HCT116 (cell line): Measurements from ENCODE around the gene SSH2. TPM values are rescaled to one million over a fixed set of nuclear protein-coding genes. Genes with fewer than 3 reads are reported as not detected.

Experiments used
- ATAC-seq: fragments of 200-7000 bp; cut with Tn5 transposase; 2 replicates; pipeline ENCODE4 v1.9.1; 2020; ENCODE audit warnings: mild to moderate bottlenecking, moderate library complexity
- BruUV-seq: library from RNA; stranded (reverse); fragments of 400-500 nt; replicated peaks from 2 replicates; lab custom pipeline; 2021; lab: Mats Ljungman, UMichigan
- CTCF ChIA-PET: fragments of 300-600 bp; sonication (Branson Sonifier 250); formaldehyde crosslinking; loops from one replicate; lab custom pipeline; 2021; ENCODE audit warnings: antibody characterized with exemption; lab: Charles Lee
- POLR2A ChIA-PET: fragments of 300-600, 350-600 bp; sonication (Branson Sonifier 250); formaldehyde crosslinking; loops from one replicate; lab custom pipeline; 2021; ENCODE audit warnings: antibody characterized with exemption; lab: Charles Lee
- RAD21 ChIA-PET, 2 experiments: fragments of 300-600 bp; sonication (Branson Sonifier 250); formaldehyde crosslinking; loops; one replicate each; lab custom pipeline; 2023; ENCODE audit warnings: low total read pairs in 2 of 2; ENCODE audit not compliant: uncharacterized antibody in 2 of 2, unreplicated experiment in 2 of 2, low non-redundant PET in 1 of 2; lab: Charles Lee
- DNase-seq: peaks from one replicate; pipeline ENCODE4 v3.0.0-alpha.2; 2010; ENCODE audit warnings: low read depth, low spot score
- H2AFZ ChIP-seq: fragments of 200-600 bp; shearing (Covaris generic), sonication (generic); 2 replicates; pipeline ENCODE4 v1.6.1; 2017; ENCODE audit warnings: low read depth, mixed run types, mixed read lengths, antibody characterized with exemption, low read length; ENCODE audit not compliant: poor library complexity, severe bottlenecking
- H3K27ac ChIP-seq: 2 replicates; pipeline ENCODE4 v1.5.1; 2012; ENCODE audit warnings: low read depth, low read length
- H3K27me3 ChIP-seq: fragments of 200-600 bp; sonication (generic); 2 replicates; pipeline ENCODE4 v1.6.1; 2016; ENCODE audit warnings: mixed run types, low read length, mixed read lengths; ENCODE audit not compliant: insufficient read depth
- H3K36me3 ChIP-seq, 2 experiments: fragments of 200-500 bp in 1 of 2; fragments of 200-600 bp in 1 of 2; sonication (Bioruptor generic) in 1 of 2; sonication (generic) in 1 of 2; 2 replicates each; pipeline versions ENCODE4 v1.5.1 to v1.6.1; 2014 to 2016; ENCODE audit warnings: low read length in 2 of 2, inconsistent platforms in 1 of 2, mixed read lengths in 1 of 2, mixed run types in 1 of 2; ENCODE audit not compliant: insufficient read depth in 2 of 2, control insufficient read depth in 1 of 2
- H3K4me1 ChIP-seq, 2 experiments: fragments of 200-600 bp in 1 of 2; sonication (generic) in 1 of 2; 2 replicates each; pipeline versions ENCODE4 v1.5.1 to v1.6.1; 2012 to 2017; ENCODE audit warnings: low read length in 2 of 2, inconsistent platforms in 1 of 2, mild to moderate bottlenecking in 1 of 2, mixed read lengths in 1 of 2, mixed run types in 1 of 2, moderate library complexity in 1 of 2; ENCODE audit not compliant: insufficient read depth in 2 of 2, control insufficient read depth in 1 of 2
- H3K4me2 ChIP-seq: fragments of 200-600 bp; sonication (generic); 2 replicates; pipeline ENCODE4 v1.6.1; 2017; ENCODE audit warnings: mixed run types, low read length, mixed read lengths
- H3K4me3 ChIP-seq, 2 experiments: fragments of 200-600 bp in 1 of 2; sonication (generic) in 1 of 2; replicated peaks in 1 of 2; 2 replicates each; pipeline ENCODE4 v1.5.1; 2011 to 2016; ENCODE audit warnings: low read length in 2 of 2, control low read depth in 1 of 2, low read depth in 1 of 2, mild to moderate bottlenecking in 1 of 2, mixed read lengths in 1 of 2, mixed run types in 1 of 2
- H3K79me2 ChIP-seq: fragments of 200-600 bp; sonication (generic); 2 replicates; pipeline ENCODE4 v1.6.1; 2017; ENCODE audit warnings: mild to moderate bottlenecking, mixed run types, low read length, moderate library complexity, mixed read lengths; ENCODE audit not compliant: insufficient read depth
- H3K9ac ChIP-seq: fragments of 200-600 bp; sonication (generic); 2 replicates; pipeline ENCODE4 v1.6.1; 2016; ENCODE audit warnings: low read length, mixed read lengths
- H3K9me2 ChIP-seq: fragments of 200-600 bp; sonication (generic), shearing (Covaris generic); 2 replicates; pipeline ENCODE4 v1.6.1; 2017; ENCODE audit warnings: mixed run types, mild to moderate bottlenecking, moderate library complexity; ENCODE audit not compliant: insufficient read depth
- H3K9me3 ChIP-seq, 2 experiments: fragments of 200-500 bp in 1 of 2; fragments of 200-600 bp in 1 of 2; sonication (Bioruptor generic) in 1 of 2; sonication (generic) in 1 of 2; 2 replicates each; pipeline ENCODE4 v1.6.1; 2014 to 2017; ENCODE audit warnings: low read length in 2 of 2, mixed read lengths in 2 of 2, inconsistent platforms in 1 of 2, low read depth in 1 of 2, mild to moderate bottlenecking in 1 of 2, mixed run types in 1 of 2, moderate library complexity in 1 of 2; ENCODE audit not compliant: control insufficient read depth in 1 of 2, insufficient read depth in 1 of 2
- H4K20me1 ChIP-seq: fragments of 200-600 bp; sonication (generic), shearing (Covaris generic); 2 replicates; pipeline ENCODE4 v1.6.1; 2017; ENCODE audit warnings: mixed run types, mild to moderate bottlenecking, moderate library complexity; ENCODE audit not compliant: insufficient read depth
- CBX3 ChIP-seq: IDR thresholded peaks from 2 replicates; pipeline ENCODE4 v1.6.1; 2012; ENCODE audit warnings: low read depth
- CEBPB ChIP-seq: IDR thresholded peaks from 2 replicates; pipeline ENCODE4 v1.6.1; 2012; ENCODE audit warnings: low read depth
- CTCF ChIP-seq, 3 experiments: fragments of 200-600 bp in 1 of 3; sonication (generic) in 1 of 3; IDR thresholded peaks in 2 of 3; conservative IDR thresholded peaks in 1 of 3; 2 replicates each; pipeline ENCODE4 v1.5.1; 2012 to 2017; ENCODE audit warnings: low read depth in 2 of 3, low read length in 2 of 3, antibody characterized with exemption in 1 of 3, borderline replicate concordance in 1 of 3, control low read depth in 1 of 3, mild to moderate bottlenecking in 1 of 3, mixed read lengths in 1 of 3, mixed run types in 1 of 3, moderate library complexity in 1 of 3; ENCODE audit not compliant: insufficient read depth in 1 of 3
- EGR1 ChIP-seq: IDR thresholded peaks from 2 replicates; pipeline ENCODE4 v1.6.1; 2012; ENCODE audit warnings: low read depth
- EZH2phosphoT487 ChIP-seq: fragments of 200-600 bp; IDR thresholded peaks from 2 replicates; pipeline ENCODE4 v1.6.1; 2018; ENCODE audit warnings: antibody characterized with exemption, borderline replicate concordance
- FOSL1 ChIP-seq: IDR thresholded peaks from 2 replicates; pipeline ENCODE4 v1.6.1; 2012; ENCODE audit warnings: low read depth
- MAX ChIP-seq: IDR thresholded peaks from 2 replicates; pipeline ENCODE4 v1.6.1; 2012
- POLR2A ChIP-seq: IDR thresholded peaks from 2 replicates; pipeline ENCODE4 v1.7.0; 2011; ENCODE audit warnings: borderline replicate concordance; ENCODE audit not compliant: insufficient read depth, insufficient read length; ENCODE audit errors: extremely low read depth
- POLR2AphosphoS5 ChIP-seq: IDR thresholded peaks from 2 replicates; pipeline ENCODE4 v1.6.1; 2011; ENCODE audit warnings: mild to moderate bottlenecking, low read depth, low read length, moderate library complexity
- RAD21 ChIP-seq: IDR thresholded peaks from 2 replicates; pipeline ENCODE4 v1.6.1; 2012; ENCODE audit warnings: low read depth, mild to moderate bottlenecking
- REST ChIP-seq: IDR thresholded peaks from 2 replicates; pipeline ENCODE4 v1.6.1; 2012; ENCODE audit warnings: low read depth
- SIN3A ChIP-seq: IDR thresholded peaks from 2 replicates; pipeline ENCODE4 v1.6.1; 2012; ENCODE audit warnings: low read depth
- SP1 ChIP-seq: IDR thresholded peaks from 2 replicates; pipeline ENCODE4 v1.6.1; 2012; ENCODE audit warnings: low read depth
- SRF ChIP-seq: IDR thresholded peaks from 2 replicates; pipeline ENCODE4 v1.6.1; 2012; ENCODE audit warnings: low read depth
- TCF7L2 ChIP-seq: IDR thresholded peaks from 2 replicates; pipeline ENCODE4 v1.7.0; 2011; ENCODE audit warnings: borderline replicate concordance, inconsistent platforms; ENCODE audit not compliant: insufficient read depth, insufficient read length; ENCODE audit errors: extremely low read depth
- YY1 ChIP-seq: IDR thresholded peaks from 2 replicates; pipeline ENCODE4 v1.6.1; 2011; ENCODE audit warnings: low read length, low read depth, moderate library complexity, mild to moderate bottlenecking; ENCODE audit not compliant: insufficient replicate concordance; ENCODE audit errors: extremely low read depth
- ZBTB33 ChIP-seq: IDR thresholded peaks from 2 replicates; pipeline ENCODE4 v1.6.1; 2011; ENCODE audit warnings: mild to moderate bottlenecking, low read length, moderate library complexity; ENCODE audit not compliant: insufficient replicate concordance; ENCODE audit errors: extremely low read depth
- ZFX ChIP-seq: fragments of 450-650 bp; IDR thresholded peaks from 2 replicates; pipeline ENCODE4 v1.6.1; 2017
- ZNF274 ChIP-seq: fragments of 200-500 bp; sonication (Bioruptor generic); IDR thresholded peaks from 2 replicates; pipeline ENCODE4 v1.6.1; 2014; ENCODE audit warnings: mild to moderate bottlenecking, low read depth, low read length, inconsistent platforms
- intact Hi-C: fragments of 100-400 bp; cut with micrococcal nuclease; formaldehyde crosslinking; loops from 2 replicates; pipeline ENCODE4 v1.10.0; 2022
- total RNA-seq: library from RNA; stranded (reverse); gene quantifications from one replicate; pipeline ENCODE4 v1.2.1, GENCODE V29; 2021; ENCODE audit not compliant: unreplicated experiment
- TF ChIP-seq, protein P1 (sequence below): IDR thresholded peaks from 2 replicates; pipeline ENCODE4 v1.6.1; 2012

Gene SSH2
- total RNA-seq, 1 experiment from 2014 or later, result 17.0 TPM

DNA sequence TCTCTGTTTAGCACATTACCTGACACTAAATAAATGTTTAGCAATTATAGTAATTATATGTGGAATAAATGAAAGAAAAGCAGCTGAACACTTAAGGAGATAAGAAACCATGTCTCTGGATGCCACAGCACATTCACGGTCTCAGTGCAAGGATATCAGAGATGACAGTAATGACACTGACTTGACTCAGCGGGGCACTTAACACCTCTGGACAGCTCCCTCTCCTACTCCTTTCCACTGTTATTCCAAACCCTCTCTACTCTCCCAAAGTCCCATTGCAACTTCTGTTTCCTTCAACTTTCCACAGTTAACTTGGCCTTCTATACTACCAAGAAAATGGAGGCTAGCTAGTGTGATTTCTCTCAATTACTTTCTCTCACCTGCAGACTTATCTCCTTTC is 214.3 kb downstream of the SSH2 start:
- DNase-seq, result no peak
- no peak overlapping the region for H3K4me2 ChIP-seq
- H3K9ac ChIP-seq, result no peak overlapping the region
- no peak overlapping the region for H3K27ac ChIP-seq
- BruUV-seq, result no TSS peak
- no peak overlapping the region for H2AFZ ChIP-seq
- H3K4me1 ChIP-seq, result peaks cover 0 to 15% of the 10 kb centered on the region in 2 experiments; a peak in 1 of 4 replicates
- intact Hi-C loops, result no loop called here
- no peaks in the 10 kb centered on the region for H3K36me3 ChIP-seq
- H3K79me2 ChIP-seq, result no peaks in the 10 kb centered on the region
- no peaks in the 10 kb centered on the region for H4K20me1 ChIP-seq
- ChIA-PET POLR2A (no interaction called here), RAD21 (no interaction called here), CTCF (no interaction called here)
- ATAC-seq, result no peak
- H3K9me3 ChIP-seq, result no peaks in the 10 kb centered on the region
- no peak overlapping the region for H3K4me3 ChIP-seq
- no peak for TF ChIP-seq POLR2A
- TF ChIP-seq CEBPB, result no peak
- no peak for TF ChIP-seq FOSL1
- no peak for TF ChIP-seq POLR2AphosphoS5
- no peak for TF ChIP-seq CTCF (IDR thresholded peaks at IDR 0.05 in 2 of 3, conservative IDR thresholded peaks at IDR 0.05 in 1 of 3; ENCODE audit: borderline replicate concordance in 1 of 3, insufficient read depth in 1 of 3, low read depth in 2 of 3, low read length in 2 of 3)
- TF ChIP-seq ZNF274, result no peak
- TF ChIP-seq YY1, result no peak
- no peak for TF ChIP-seq SIN3A
- TF ChIP-seq ZBTB33, result no peak
- no peak for TF ChIP-seq RAD21
- no peak for TF ChIP-seq EGR1
- TF ChIP-seq ZFX, result no peak
- no peak for TF ChIP-seq TCF7L2
- TF ChIP-seq SRF, result no peak
- TF ChIP-seq REST, result no peak
- TF ChIP-seq SP1, result no peak
- TF ChIP-seq CBX3, result no peak
- TF ChIP-seq, protein P1, sequence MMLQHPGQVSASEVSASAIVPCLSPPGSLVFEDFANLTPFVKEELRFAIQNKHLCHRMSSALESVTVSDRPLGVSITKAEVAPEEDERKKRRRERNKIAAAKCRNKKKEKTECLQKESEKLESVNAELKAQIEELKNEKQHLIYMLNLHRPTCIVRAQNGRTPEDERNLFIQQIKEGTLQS, result no peak
- no peak for TF ChIP-seq MAX
- no peak for TF ChIP-seq EZH2phosphoT487
- no peaks in the 10 kb centered on the region for H3K9me2 ChIP-seq
- H3K27me3 ChIP-seq, result no peaks in the 10 kb centered on the region
